Measurements from ENCODE around the gene CHD2. TPM values are rescaled to one million over a fixed set of nuclear protein-coding genes. Genes with fewer than 3 reads are reported as not detected.

The CHD2 gene
- total RNA-seq, 1 experiment from 2014 or later, result 63.3 TPM

- no peak overlapping the region for H3K4me2 ChIP-seq (ENCODE audit: insufficient read depth, insufficient read length, low read length)
- no peak overlapping the region for H3K4ac ChIP-seq (ENCODE audit: low read depth, low read length)
- H3K9ac ChIP-seq (ENCODE audit: extremely low read depth, insufficient read length, low read length), result no peak overlapping the region
- DNase-seq, result no peak
- no peak overlapping the region for H4K91ac ChIP-seq (ENCODE audit: insufficient read length, low read depth, low read length)
- no peaks in the 10 kb centered on the region for H3K9me3 ChIP-seq (ENCODE audit: control insufficient read depth, low read depth, low read length)
- H3K23ac ChIP-seq (ENCODE audit: insufficient read length, low read depth, low read length), result no peak overlapping the region
- peaks cover 8 to 14% of the 10 kb centered on the region in 2 experiments for H3K9me3 Mint-ChIP-seq
- WGBS (ENCODE audit: extremely low coverage, insufficient read length, low lambda C conversion rate), result no CpG with 5 or more reads among the region's 1 CpG
- no peaks in the 10 kb centered on the region for H3K4me1 Mint-ChIP-seq
- H2BK5ac ChIP-seq (ENCODE audit: insufficient read length, low read length), result no peak overlapping the region
- H3K27me3 Mint-ChIP-seq (ENCODE audit: low read depth), result peaks cover 2% of the 10 kb centered on the region
- H3K79me2 ChIP-seq (ENCODE audit: insufficient read depth, low read length), result no peaks in the 10 kb centered on the region; the same call in 1 of the 2 replicates
- H2BK20ac ChIP-seq (ENCODE audit: low read depth, low read length, poor library complexity, severe bottlenecking), result no peak overlapping the region
- H3K56ac ChIP-seq (ENCODE audit: insufficient read length, low read depth, low read length), result no peak overlapping the region
- H2BK12ac ChIP-seq (ENCODE audit: insufficient read length, low read depth, low read length), result no peak overlapping the region
- no peak overlapping the region for H3K18ac ChIP-seq (ENCODE audit: insufficient read length, low read depth, low read length)
- H3K27ac ChIP-seq (ENCODE audit: insufficient read length, low read depth, low read length), result no peak overlapping the region
- no peak overlapping the region for H2AFZ ChIP-seq (ENCODE audit: low read length)
- no peak overlapping the region for H4K5ac ChIP-seq (ENCODE audit: insufficient read length, low read depth, low read length)
- H3K4me1 ChIP-seq (ENCODE audit: insufficient read depth, low read length), result no peaks in the 10 kb centered on the region
- no peaks in the 10 kb centered on the region for H3K27me3 ChIP-seq (ENCODE audit: insufficient read depth, low read length)
- peaks cover 3 to 9% (median 8%) of the 10 kb centered on the region in 3 experiments; a peak in 4 of 7 replicates for H3K36me3 Mint-ChIP-seq (ENCODE audit: insufficient read depth in 1 of 3, low read depth in 3 of 3)
- no peak overlapping the region for H3K27ac Mint-ChIP-seq
- H3K79me1 ChIP-seq (ENCODE audit: insufficient read depth, low read depth, low read length, poor library complexity, severe bottlenecking), result no peaks in the 10 kb centered on the region
- H4K8ac ChIP-seq (replicated peaks; ENCODE audit: insufficient read length, low read depth, low read length), result no peak overlapping the region
- H3K4me3 Mint-ChIP-seq, result no peak overlapping the region
- H3K14ac ChIP-seq (ENCODE audit: insufficient read depth, low read length), result no peak overlapping the region
- no peak overlapping the region for H3T11ph ChIP-seq (ENCODE audit: low read length)
- no peak for TF ChIP-seq CTCF (conservative IDR thresholded peaks at IDR 0.05)
- H3K23me2 ChIP-seq (ENCODE audit: insufficient read length, low read depth, low read length, poor library complexity, severe bottlenecking), result no peaks in the 10 kb centered on the region
- H2BK120ac ChIP-seq (ENCODE audit: low read depth, low read length, poor library complexity, severe bottlenecking), result no peak overlapping the region
- H2BK15ac ChIP-seq (ENCODE audit: low read depth, low read length), result no peak overlapping the region
- H2AK5ac ChIP-seq (ENCODE audit: insufficient read length, low read length), result no peak overlapping the region
- H4K20me1 ChIP-seq (ENCODE audit: control insufficient read depth, insufficient read depth, insufficient read length), result no peaks in the 10 kb centered on the region
These were observed 38.4 kb upstream of the CHD2 start for GRCh38 chr15:92861742-92862141.

All from H9 (cell line).